ENCODE data around the gene EPB41L1.

The EPB41L1 gene

DNA sequence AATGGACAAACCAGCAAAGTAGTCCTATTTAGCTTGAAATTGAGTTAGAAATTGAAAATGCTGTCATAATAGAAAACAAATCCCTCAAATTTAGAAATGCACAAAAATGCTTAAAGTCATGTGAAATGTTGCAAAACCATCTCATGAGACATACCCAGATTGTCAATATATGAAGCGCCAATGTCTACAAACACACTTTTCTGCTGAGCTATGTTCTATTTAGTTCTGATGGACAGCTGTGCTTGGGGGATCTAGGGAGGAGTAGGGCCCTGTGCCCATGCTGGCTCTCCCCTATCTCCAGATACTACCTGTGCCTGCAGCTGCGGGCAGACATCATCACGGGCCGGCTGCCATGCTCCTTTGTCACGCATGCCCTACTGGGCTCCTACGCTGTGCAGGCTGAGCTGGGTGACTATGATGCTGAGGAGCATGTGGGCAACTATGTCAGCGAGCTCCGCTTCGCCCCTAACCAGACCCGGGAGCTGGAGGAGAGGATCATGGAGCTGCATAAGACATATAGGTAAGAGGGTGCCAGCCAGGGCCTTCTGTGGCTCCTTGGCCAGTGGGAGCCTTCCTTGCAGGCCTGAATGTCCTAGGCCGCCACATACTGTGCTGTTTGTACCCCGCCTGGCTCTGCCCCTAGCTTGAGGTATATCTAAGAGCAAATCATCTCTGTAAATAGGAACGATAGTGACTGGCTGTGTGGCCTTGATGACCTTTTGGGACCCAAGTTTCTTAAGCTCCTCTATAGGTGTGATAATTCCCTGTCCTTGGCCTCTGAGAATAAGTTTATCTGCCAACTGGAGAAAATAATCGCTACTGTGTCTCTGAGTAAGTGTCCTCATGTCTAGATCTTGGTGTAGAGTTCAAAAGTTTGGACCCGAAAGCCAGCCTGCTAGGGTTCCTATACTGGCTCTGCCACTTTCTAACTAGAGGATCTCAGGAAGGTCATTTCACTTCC is 30.6 kb downstream of the EPB41L1 start:
- in situ Hi-C loops (cut with MboI; ENCODE audit: low sequenced_read_pairs) = no loop called here

DNA sequence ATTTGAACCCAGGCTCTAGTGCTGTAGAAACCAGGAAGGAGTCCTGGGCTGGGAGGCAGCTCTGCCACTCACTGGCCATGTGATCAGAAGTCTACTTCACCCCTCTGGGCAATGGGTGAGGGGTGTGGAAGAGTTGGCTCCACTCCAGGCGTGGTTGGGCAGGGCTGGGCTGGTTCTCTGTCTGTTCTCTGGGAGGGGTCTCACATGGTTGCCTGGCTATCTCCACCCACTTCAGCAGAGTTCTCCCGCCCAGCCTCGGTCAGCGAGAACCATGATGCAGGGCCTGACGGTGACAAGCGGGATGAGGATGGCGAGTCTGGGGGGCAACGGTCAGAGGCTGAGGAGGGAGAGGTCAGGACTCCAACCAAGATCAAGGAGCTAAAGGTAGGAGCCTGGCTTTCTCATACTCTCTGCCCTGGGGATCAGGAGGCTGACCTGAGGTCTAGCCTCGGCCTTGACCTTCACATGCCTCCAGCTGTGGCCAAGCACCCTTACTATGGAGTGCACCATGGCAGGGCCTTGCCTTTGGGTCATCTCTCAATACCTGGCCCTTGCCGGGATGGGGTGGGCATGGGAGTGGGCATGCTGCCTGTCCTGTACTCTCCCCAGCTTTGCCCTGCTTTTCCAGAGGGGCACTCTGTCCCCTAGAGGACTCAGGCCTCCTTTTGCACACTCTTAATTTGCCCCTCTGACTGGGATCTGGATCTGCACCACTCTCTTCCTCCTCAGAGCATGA is 39.6 kb downstream of the EPB41L1 start:
- in situ Hi-C loops (cut with MboI; ENCODE audit: low sequenced_read_pairs) = no loop called here

DNA sequence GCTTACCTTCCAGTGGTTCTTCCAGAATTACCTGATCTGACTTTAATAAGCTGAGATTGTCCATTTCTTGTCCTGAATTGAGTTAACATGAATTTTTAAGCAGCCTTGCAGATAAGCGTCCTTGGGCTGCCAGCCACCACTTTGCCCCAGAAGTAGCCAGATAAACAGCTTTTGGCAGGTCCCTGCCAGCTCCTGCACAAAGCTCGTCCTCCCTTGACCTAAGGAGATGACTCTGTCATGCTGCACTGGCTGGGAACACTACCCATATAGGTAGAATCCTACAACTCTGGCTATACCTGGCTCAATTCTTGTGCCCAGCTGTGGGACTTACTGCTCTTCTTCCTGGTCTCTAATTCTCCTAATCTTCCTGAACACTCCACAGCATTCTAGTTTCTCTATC is 42.1 kb downstream of the EPB41L1 start:
- in situ Hi-C loops (cut with MboI; ENCODE audit: low sequenced_read_pairs) = no loop called here

DNA sequence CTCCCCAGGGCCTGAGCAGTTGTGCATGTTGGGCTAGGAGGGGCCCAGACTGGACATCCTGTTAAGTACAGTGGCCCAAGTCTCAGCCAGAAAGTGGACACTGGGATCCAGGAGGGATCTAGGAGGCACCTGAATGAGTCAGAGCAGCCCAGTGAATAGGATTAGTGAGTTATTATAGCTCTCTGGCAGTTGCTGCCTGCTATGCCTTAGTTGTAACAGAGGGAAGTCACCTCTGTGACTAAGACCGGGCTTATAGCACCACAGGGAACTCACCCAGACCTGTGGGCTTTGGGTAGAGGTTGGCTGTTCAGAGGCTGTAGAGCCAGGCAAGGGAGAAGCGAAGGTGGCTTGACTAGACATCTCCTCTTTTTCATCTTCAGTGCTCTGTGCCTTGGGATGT is 42.7 kb downstream of the EPB41L1 start:
- in situ Hi-C loops (cut with MboI; ENCODE audit: low sequenced_read_pairs) = no loop called here

DNA sequence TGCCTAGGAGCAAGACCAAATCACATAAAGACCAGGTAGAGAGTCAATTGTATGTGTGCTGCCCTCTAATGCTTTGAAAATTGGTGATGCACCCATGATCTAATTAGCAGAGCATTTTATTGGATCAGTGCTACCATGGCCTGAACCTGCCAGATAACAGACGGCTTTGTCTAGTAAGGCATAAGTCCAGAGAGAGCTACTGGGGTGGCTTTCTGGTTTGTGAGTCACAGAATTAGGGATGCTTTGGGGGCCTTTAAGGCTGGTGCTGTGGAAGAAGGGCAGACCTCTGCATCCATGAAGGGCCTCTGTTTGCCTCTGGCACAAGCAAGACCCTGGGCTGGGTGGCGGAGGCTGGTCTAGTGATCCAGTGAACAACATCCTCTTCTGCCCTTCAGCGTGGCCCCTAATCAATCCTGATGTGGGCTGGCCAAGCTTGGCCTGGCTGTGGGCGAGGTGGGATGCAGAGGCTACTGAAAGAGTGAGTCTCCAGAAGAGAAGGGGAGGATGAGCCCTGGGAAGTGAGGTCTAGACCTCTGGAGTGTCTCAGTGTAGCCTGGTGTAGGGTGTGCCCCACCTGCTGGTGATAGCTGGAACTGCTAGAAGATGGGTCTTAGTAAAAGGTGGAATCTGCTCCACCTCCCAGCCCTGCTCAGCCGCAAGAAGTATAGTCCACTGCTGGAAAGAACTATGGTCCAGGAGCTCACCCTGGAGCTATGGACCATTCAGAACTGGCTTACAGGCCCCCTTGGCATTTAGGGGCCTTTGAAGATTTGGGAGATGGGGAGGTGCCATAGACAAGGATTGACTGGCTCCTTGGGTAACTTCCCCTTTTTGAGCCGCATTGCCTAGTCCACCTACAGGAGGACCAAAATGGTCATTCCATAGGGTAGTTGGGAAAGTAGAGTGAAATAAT is 45.1 kb downstream of the EPB41L1 start:
- in situ Hi-C loops (cut with MboI; ENCODE audit: low sequenced_read_pairs) = loop anchor here (25.0 kb wide), 1 partner anchor 688 kb away; the partner anchor contains the start of gene TLDC2

DNA sequence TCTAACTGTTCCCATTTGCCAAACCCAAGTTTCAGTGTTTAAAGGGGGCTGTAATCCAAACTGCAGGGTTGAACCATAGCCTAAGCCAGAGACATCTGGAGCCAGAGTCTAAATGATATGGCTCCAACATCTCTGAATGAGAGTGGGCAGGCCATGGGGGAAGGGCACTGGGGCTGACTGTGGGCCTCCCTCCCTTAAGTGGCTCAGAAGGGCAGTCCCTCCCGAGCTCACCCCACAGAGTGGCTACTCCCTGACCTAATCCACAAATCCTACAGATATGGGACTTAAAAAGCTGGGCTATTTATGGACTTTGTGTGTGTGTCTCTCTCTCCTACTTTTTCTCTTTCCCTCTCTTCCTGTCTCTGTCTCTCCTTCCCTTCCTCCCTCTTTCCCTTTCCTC is 45.9 kb downstream of the EPB41L1 start:
- in situ Hi-C loops (cut with MboI; ENCODE audit: low sequenced_read_pairs) = loop anchor here (25.0 kb wide), 1 partner anchor 687 kb away; the partner anchor contains the start of gene TLDC2

DNA sequence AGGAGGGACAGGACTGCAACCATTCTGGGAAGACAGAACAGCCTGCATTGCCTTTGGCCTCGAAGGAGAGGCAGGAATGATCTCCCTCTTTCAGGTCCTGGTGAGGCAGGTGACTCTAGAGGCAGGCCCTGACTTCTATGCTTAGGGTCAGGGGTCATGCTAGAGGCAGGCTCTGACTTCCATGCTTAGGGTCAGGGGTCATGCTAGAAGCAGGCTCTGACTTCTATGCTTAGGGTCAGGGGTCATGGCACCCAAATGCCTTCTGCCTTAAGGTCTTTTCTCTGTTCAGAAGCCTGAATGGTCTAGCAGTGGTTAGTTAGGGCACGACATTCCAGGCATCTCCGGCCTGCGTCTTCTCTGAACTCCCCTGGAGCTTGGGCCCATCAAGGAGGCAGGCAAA is 46.7 kb downstream of the EPB41L1 start:
- in situ Hi-C loops (cut with MboI; ENCODE audit: low sequenced_read_pairs) = loop anchor here (25.0 kb wide), 1 partner anchor 686 kb away; the partner anchor contains the start of gene TLDC2

DNA sequence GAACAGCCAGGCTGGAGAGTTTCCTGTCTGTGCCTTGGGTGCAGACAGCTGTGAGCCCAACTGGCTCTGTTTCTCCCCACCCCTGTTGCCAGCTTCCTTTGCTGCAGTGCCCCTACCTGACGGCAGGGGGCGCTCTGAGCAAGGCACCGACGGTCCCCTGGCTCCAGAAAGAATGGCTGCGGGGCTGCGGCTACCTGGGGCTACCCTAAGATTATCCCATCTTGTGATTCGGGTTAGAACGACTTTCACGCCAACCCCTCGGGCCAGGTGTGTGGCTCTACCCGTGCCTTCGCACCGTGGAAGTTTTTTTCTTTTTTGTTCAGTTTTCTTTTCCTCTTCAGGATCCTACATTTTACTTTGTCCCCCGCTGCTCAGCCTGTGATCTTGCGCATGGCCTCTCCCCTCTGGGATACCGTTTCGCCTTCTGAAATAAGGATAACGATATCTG is 48.4 kb downstream of the EPB41L1 start:
- in situ Hi-C loops (cut with MboI; ENCODE audit: low sequenced_read_pairs) = loop anchor here (25.0 kb wide), 1 partner anchor 684 kb away; the partner anchor contains the start of gene TLDC2

DNA sequence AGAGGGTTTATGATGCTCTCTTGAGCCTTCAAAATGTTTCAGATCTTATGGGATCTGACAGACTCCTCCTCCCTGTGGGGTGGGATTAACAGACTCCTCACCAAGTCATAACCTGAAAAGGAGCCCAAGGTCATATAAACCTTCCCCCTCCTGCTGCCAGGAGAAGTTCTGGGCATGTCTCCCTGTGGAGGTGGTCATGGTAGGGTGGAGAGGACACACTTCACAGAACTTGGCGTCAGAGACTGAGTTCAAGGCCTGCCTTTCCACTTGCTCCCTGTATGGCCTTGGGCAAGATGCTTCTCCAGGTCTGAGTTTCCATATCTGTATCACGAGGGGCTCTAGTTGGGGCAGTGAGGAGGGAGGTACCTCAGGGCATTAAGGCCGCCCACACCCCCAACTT is 49.3 kb downstream of the EPB41L1 start:
- in situ Hi-C loops (cut with MboI; ENCODE audit: low sequenced_read_pairs) = loop anchor here (25.0 kb wide), 1 partner anchor 683 kb away; the partner anchor contains the start of gene TLDC2

DNA sequence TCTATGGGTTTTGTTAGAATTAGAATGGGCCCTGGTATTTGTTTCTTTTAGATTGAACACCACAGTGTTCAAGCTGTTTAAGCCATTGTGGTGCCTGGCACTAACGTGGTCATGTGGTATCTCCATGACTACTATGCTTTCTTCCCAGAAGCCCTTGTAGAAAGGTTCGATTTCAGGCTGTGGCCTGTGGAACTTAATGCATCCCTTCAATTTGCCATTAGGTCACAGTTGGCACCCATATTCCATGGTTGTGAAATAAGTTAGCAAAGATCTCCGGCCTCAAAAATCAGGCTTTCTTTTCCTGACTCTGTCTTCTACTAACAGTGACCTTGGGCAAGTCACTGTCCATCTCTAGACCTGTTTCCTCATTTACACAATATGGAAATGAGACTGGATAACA is 50.5 kb downstream of the EPB41L1 start:
- in situ Hi-C loops (cut with MboI; ENCODE audit: low sequenced_read_pairs) = loop anchor here (25.0 kb wide), 1 partner anchor 682 kb away; the partner anchor contains the start of gene TLDC2

DNA sequence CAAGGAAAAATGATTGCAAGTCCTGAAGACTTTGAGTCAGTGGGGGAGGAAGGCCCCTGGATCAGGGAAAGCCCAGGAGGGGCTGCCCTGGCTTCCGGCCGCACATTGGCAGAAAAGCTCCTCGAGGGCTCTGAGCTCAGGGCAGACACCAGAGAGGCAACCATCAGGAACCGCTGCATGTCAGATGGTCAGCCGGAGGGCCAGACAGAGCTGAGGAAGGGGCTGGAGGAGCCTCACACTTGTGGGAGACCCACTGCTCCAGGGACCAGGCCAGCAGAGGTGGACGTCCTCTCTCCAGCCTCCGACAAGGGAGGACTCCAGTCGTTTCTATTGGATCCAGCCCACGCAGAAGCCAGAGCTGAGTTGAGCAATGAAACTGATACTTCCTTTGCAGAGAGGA is 51.5 kb downstream of the EPB41L1 start:
- in situ Hi-C loops (cut with MboI; ENCODE audit: low sequenced_read_pairs) = loop anchor here (25.0 kb wide), 1 partner anchor 681 kb away; the partner anchor contains the start of gene TLDC2

DNA sequence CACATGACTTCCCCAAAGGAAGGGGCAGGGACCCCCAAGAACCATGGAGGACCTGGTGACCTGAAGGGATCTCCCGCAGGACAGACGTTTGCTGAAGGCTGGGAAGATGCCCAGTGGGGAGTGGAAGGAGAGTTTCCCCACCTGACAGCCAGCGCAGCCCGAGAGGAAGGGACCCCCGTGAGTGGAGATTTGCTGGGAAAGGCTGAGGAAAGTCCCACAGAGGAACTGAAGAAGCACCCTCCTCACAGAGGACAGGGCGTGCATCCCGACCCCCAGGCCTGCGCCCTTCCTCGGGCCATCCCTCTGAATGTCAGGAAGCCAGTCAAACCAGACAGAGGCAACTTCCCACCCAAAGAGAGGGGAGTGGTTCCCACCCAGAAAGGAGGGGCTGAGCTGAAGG is 52.1 kb downstream of the EPB41L1 start:
- in situ Hi-C loops (cut with MboI; ENCODE audit: low sequenced_read_pairs) = loop anchor here (25.0 kb wide), 1 partner anchor 681 kb away; the partner anchor contains the start of gene TLDC2

DNA sequence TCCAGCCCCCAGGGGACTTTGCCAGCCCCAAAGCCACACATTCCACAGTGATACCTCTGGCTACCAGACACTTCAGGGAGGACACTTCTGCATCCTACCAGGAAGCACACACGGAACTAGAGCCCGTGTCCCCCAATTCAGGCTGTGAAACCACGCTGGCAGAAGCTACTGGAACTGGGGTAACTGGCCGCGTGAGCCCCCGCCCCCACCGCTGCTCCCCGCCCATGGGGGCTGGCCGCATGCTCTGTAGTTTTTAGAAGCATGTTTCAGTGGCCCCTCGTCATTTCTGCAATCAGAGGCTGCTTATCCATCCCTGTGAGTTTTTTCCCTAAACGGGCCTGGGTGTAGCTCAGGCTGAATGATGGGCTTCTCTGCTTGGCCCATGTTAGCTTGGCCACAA is 53.1 kb downstream of the EPB41L1 start:
- in situ Hi-C loops (cut with MboI; ENCODE audit: low sequenced_read_pairs) = loop anchor here (25.0 kb wide), 1 partner anchor 680 kb away; the partner anchor contains the start of gene TLDC2

DNA sequence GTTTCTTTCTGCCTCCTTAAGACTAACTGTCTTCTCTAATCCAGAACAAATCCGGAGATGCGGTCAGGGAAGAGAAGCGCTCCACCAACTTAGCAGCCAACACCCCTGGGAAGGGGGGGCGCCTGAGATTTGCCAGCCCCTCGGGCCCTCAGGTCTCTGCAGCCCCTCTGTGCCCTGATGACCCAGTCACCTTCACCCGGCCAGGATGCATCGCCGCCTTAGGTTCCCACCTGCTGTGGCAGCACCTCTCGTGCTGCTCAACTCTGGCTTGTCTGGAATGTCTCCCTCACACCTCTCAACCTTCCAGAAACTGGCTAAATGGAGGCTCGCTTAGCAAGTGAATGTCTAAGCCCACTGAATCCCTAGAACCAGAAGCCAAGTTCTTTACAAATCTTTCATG is 53.7 kb downstream of the EPB41L1 start:
- in situ Hi-C loops (cut with MboI; ENCODE audit: low sequenced_read_pairs) = loop anchor here (25.0 kb wide), 1 partner anchor 679 kb away; the partner anchor contains the start of gene TLDC2

DNA sequence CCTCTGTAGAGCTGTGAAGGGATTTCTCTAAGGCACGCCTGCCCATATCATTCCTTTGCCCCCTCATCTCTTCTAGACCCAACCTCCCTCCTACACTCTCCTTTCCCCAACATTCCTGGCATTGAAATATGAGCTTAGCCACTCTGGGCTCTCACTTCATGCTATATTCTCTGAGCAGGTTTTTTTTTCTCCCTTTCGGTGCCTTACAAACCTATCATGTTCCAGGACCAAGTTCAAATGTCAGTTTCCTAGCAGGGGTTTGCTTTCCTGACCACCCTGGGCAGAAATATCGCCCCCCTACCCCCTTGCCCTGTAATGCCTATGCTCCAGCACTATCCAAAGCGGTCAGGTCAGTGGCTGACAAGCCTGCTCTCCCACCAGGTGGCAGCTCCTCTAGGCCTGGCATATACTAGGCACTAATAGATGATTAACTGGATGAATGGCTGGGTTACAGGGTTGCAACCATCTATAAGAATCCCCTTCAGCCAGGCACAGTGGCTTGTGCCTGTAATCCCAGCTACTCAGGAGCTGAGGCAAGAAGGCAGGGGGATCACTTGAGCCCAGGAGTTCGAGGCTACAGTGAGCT is 56.0 kb downstream of the EPB41L1 start:
- in situ Hi-C loops (cut with MboI; ENCODE audit: low sequenced_read_pairs) = loop anchor here (25.0 kb wide), 1 partner anchor 677 kb away; the partner anchor contains the start of gene TLDC2

DNA sequence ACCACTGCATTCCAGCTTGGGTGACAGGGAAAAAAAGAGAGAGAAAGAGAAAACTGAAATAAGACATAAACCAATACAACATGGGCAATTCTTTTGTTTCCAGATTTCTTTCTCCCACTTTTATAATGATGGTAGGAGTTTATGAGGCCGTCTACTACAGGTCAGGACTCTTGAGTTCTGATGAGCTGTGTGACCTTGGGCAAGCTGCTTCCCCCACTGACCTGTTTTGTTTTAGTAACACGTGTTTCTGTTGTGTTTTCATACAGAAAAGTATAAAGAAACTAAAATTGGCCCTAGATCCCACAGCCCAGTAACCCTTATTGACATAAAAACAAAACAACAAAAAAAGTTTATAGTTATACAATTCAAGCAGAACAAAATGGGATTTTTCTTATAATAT is 58.8 kb downstream of the EPB41L1 start:
- in situ Hi-C loops (cut with MboI; ENCODE audit: low sequenced_read_pairs) = loop anchor here (25.0 kb wide), 1 partner anchor 674 kb away; the partner anchor contains the start of gene TLDC2

DNA sequence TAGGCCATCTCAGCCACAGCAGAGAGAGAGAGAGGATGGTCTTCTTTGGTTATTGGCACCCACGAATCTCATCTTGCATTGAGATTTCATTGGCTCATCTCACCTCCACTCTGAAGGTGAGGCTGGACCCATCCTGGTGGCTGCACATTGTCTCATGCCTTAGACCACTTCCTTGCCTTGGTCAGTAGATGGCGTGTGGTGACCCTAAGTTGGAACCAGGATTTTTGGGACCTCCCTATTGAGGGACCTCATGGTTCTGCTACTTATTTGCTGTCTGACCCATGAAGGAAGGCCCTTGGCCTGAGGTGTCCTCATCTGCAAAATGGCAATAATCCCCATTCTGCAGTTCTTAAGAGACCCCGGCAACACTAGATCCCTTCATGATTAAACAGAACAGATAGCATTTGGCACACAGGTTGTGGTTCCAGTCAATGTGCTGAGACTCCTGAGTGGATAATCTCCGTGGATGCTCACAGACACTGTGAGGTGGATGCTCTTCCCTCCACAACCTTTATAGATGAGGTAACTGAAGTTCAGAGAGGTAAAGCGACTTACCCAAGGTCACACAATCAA is 60.2 kb downstream of the EPB41L1 start:
- in situ Hi-C loops (cut with MboI; ENCODE audit: low sequenced_read_pairs) = loop anchor here (25.0 kb wide), 1 partner anchor 673 kb away; the partner anchor contains the start of gene TLDC2

DNA sequence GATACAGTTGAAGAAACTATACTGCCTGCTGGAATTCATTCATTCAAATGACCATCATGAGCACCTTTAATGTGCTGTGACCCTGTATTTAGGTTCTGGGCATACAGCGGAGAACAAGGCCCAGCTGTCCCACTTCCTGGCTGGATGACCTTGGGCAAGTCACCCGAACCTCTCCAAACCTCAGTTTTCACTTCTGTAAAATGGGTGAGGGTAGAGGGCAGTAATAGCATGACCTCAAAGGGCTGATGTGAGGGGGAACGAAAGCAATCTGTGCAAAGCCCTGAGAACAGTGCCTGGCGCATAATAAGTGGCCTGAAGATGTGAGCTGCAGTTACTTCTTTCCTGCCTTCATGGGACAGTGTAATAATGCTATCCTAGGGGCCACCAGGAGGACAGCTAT is 61.2 kb downstream of the EPB41L1 start:
- in situ Hi-C loops (cut with MboI; ENCODE audit: low sequenced_read_pairs) = loop anchor here (25.0 kb wide), 1 partner anchor 672 kb away; the partner anchor contains the start of gene TLDC2

Data from HL-60/S4 treated with retinoic acid at 250 ng/mL for 4 days and 3 days (cell line).